Skeletal muscle cell (primary cell): ENCODE data around the gene CPS1.
A peak's percentile ranks its signal among the peaks of the same experiment; 100 is the strongest.

ENCODE experiments used
- DNase-seq: peaks from one replicate; pipeline ENCODE4 v3.0.0-alpha.2; 2010; ENCODE audit warnings: low read depth
- H3K4me3 ChIP-seq: 2 replicates; pipeline ENCODE4 v1.5.1; 2011; ENCODE audit warnings: low read depth, mild to moderate bottlenecking, control low read depth, low read length, moderate library complexity

CPS1 gene

GRCh38 chr2:210592726-210593125 lies 36.3 kb downstream of the CPS1 start:
- no peak for DNase-seq
- no peak overlapping the region for H3K4me3 ChIP-seq

GRCh38 chr2:210593166-210593565 lies 36.8 kb downstream of the CPS1 start:
- no peak for DNase-seq
- H3K4me3 ChIP-seq = no peak overlapping the region

DNA sequence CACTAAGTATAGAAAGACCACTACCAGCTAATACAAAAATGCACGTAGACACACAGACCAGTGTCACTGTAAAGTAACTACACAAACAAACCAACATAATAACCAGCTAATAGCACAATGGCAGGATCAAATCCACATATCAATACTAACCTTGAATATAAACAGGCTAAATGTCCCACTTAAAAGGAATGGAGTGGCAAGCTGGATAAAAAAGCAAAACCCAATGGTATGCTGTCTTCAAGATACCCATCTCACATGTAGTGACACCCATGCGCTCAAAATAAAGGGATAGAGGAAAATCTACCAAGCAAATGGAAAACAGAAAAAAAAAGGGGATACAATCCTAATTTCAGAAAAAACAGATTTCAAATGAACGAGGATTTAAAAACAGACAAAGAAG lies 41.8 kb downstream of the CPS1 start:
- DNase-seq = no peak
- no peak overlapping the region for H3K4me3 ChIP-seq

GRCh38 chr2:210599476-210599875 lies 43.1 kb downstream of the CPS1 start:
- no peak for DNase-seq
- H3K4me3 ChIP-seq = no peak overlapping the region

GRCh38 chr2:210604666-210605065 lies 48.3 kb downstream of the CPS1 start:
- no peak overlapping the region for H3K4me3 ChIP-seq
- no peak for DNase-seq

GRCh38 chr2:210606001-210606400 lies 49.6 kb downstream of the CPS1 start:
- no peak for DNase-seq

DNA sequence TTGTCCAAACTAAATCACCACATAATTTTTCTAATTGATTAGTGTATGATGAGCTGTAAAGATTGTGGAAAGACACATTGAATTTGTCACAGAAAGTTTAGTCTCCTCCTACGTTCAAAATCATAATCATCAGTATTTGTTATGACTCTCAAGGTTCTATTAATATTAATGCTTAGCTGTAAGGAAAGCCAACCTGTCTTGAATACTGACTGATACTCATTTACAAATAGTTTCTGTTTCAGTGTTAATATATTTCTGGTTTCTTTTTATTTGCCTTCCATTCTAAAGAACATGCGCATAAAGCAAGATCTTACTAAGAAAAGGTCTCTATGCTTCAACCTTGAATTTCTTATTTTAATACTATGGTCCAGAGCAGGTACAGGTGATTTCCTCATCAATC lies 55.1 kb downstream of the CPS1 start:
- H3K4me3 ChIP-seq = no peak overlapping the region
- no peak for DNase-seq

More at GRCh38 chr2:210606001-210606400, 49.6 kb downstream of the CPS1 start:
- H3K4me3 ChIP-seq = no peak overlapping the region

- no peak for DNase-seq
- no peak overlapping the region for H3K4me3 ChIP-seq
Measured at GRCh38 chr2:210616074-210616473, 59.7 kb downstream of the CPS1 start.

- H3K4me3 ChIP-seq = no peak overlapping the region
Measured at GRCh38 chr2:210617318-210617717, 60.9 kb downstream of the CPS1 start.

GRCh38 chr2:210617732-210618330 lies 61.4 kb downstream of the CPS1 start:
- no peak overlapping the region for H3K4me3 ChIP-seq
- peak; percentile 4 for DNase-seq

More at GRCh38 chr2:210617318-210617717, 60.9 kb downstream of the CPS1 start:
- no peak for DNase-seq

- DNase-seq = no peak
- H3K4me3 ChIP-seq = no peak overlapping the region
Measured at GRCh38 chr2:210620456-210620855, 64.1 kb downstream of the CPS1 start.

DNA sequence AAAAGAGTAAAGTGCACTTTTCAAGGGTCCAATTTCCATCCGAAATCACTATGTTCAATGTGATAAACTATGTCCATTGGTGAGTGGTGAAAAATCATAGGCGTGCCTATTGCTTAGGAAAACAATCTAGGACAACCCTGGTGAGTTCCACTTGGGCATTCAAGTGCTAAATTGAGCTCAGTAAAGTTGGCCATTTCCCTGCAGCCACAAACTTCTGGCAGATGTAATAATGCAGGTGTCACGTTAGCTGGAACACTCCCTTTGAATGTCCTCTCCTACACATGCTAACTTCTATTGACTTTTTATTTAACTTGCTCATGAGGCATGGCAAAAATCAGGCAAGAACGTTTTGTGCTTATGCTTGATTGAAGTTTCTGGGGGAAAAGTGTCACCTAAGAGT lies 67.1 kb downstream of the CPS1 start:
- no peak for DNase-seq
- H3K4me3 ChIP-seq = no peak overlapping the region

DNA sequence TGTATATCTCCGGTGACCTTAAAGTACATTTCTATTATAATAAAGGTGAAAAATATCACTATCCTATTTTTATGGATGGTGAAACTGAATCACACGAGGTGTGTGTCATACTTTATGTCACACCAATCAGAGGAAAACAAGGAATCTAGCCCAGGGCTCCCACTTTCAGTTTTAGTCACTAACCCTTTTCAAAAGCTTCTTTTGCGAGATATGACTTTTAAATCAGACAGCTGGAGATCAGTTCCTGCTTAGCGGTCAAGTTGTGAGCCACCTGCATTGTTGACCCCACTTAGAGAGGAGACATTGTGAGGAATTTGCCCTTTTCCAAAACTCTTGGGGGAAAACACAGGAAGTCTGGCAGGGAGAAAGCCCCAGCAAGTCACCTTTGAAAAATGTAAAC lies 70.5 kb downstream of the CPS1 start:
- DNase-seq = no peak
- no peak overlapping the region for H3K4me3 ChIP-seq

- no peak overlapping the region for H3K4me3 ChIP-seq
- DNase-seq = no peak
Measured at GRCh38 chr2:210630873-210631560, 74.6 kb downstream of the CPS1 start.

DNA sequence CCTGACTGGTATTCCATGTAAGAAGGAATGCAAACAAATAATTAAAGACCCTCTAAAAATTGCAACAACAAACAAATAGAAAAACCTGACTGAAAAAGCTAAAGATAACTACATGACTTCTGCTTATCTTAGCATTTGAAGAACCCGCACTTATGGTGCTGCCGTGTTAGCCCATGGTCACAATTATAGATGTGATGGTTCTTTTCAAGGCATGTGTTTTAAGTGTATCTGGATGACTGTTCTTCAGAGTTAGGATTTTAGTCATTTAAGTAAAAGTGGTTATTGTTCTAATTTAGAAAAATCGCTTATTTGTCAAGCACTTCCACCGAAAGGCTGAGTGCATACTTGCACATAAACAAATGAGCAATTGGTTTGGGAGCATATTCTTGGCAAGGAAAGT lies 77.3 kb downstream of the CPS1 start:
- DNase-seq = no peak
- H3K4me3 ChIP-seq = no peak overlapping the region

- DNase-seq = no peak
- H3K4me3 ChIP-seq = no peak overlapping the region
Measured at GRCh38 chr2:210635257-210635656, 78.9 kb downstream of the CPS1 start.

GRCh38 chr2:210642333-210642732 lies 85.9 kb downstream of the CPS1 start:
- no peak for DNase-seq
- no peak overlapping the region for H3K4me3 ChIP-seq

- H3K4me3 ChIP-seq = no peak overlapping the region
- no peak for DNase-seq
Measured at GRCh38 chr2:210647151-210647550, 90.8 kb downstream of the CPS1 start.

- no peak for DNase-seq
- H3K4me3 ChIP-seq = no peak overlapping the region
Measured at GRCh38 chr2:210654091-210654490, 97.7 kb downstream of the CPS1 start.

GRCh38 chr2:210655229-210655975 lies 99.0 kb downstream of the CPS1 start:
- no peak overlapping the region for H3K4me3 ChIP-seq
- no peak for DNase-seq

GRCh38 chr2:210657874-210658273 lies 101.5 kb downstream of the CPS1 start:
- no peak overlapping the region for H3K4me3 ChIP-seq
- no peak for DNase-seq
